DMS153 treated with DMSO at 0.1 percent for 48 hours (cell line): ENCODE measurements around the gene KDM4C.
"Not testable (repeated sequence)": the region's sequence is repeated elsewhere in the genome, so short reads cannot be mapped to it uniquely, and the experiment has no call there.

Experiments used
- DNase-seq: peaks from one replicate; lab custom pipeline; 2025; ENCODE audit not compliant: unreplicated experiment; lab: John Stamatoyannopoulos, UW

Gene KDM4C

DNA sequence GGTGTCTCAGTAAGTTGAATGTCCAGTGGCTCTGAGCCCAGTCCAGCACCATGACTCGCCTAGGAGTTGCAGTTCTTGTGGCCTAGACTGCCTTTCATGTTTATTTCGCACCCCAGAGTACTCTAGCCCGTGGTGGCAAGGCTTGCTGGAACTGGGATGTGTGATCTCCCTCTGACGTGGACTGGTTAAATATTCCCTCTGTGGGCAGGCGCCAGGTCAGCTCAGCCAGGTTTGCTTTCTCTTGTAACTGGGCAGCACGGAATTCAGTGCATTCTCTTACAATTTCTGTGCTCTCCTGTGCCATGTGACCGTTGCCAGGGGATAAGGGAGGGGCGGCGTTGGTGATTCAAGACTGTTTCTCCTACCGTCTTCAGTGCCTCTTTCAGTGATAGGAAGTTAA lies 270.8 kb downstream of the KDM4C start:
- DNase-seq: no peak

DNA sequence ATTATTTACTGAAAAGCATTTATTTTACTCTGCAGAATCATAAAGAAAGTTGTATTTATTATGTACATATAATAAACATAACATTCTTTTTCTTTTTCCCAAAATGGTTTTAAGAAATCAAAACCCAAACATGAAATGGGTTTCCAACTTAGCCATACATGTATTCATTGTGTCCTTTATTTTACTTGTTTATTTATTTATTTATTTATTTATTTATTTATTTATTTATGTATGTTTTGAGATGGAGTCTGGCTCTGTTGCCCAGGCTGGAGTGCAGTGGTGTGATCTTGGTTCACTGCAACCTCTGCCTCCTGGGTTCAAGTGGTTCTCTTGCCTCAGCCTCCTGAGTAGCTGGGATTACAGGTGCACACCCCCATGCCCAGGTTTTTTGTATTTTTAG lies 273.2 kb downstream of the KDM4C start:
- not testable (repeated sequence) for DNase-seq

DNA sequence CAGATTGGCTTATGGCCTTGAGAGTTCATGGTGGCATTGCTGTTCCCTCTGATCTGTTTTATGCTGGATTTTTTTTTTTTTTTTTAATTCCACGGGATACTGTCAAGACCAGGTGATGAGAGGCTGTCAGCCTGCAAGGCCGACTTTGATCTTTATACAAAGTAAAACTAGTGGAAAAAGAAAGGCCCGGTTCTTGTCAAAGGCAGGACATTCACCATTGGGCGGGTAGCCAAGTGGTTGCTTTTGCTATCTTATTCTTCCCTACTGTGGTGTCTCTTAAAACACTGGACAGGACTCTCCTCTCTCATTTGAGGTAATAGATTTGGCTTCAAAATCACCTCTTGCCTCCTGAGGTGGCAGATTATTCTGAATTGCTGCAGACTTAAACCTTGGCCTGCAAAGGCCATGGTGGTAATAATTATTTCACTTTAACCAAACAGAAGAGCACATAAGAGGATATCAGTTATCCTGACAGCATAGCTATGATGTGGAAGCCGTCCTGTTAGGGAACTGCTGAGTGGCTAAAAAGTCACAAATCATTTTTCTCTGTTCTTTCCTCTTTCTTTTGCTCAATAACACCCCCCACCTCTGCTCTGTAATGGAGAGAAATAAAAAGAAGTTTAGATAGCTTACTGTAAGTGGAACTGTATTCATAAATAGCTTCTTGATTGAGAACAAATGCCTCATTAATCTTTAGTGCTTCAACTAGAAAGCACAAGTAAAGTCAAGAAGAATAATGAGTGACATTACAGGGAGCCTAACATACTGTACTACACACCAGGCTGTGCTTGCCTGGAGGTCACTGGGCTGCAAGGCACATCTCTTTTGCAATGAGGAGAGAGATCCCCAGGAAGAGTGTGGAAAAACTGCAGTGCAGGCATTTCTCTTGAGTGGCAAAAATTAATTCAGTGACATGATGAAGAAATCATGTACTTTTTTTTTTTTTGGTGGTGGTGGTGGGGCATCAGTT lies 275.6 kb downstream of the KDM4C start:
- DNase-seq: no peak

DNA sequence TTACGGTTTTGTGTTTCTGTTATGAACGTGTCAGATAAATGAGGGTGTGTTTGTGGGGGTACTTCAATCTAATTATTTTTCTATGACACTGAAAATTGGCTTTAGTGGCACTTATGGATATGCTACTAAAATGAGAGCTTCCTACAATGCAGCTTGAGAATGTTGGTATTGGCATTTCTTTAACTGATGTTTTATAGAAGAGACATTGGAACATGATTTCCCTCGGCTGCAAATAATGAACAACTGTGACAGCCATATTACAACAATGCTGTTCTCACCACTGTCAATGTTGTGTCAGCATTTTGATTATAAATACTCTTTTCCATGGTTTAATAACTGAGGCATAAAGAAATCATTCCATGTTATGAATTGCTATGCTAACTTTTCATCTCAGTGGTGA lies 279.4 kb downstream of the KDM4C start:
- DNase-seq: no peak

DNA sequence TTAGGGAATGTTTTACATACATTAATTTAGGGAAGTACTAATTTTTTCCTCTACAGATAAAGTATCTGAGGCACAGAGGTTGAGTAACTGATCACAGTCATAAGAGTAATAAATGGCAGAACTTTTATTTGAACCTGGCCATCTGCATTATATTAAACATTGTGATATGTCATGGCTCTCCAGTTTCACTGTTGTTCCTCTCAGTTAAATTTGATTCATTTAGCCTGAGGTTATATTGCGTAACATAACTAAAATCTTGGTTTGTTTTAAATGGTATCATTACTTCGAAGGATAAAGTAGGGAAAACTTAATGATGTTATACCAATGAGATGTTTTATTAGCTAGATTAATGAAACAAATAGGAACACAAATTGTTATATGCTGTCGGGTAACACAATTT lies 284.4 kb downstream of the KDM4C start:
- DNase-seq: no peak

DNA sequence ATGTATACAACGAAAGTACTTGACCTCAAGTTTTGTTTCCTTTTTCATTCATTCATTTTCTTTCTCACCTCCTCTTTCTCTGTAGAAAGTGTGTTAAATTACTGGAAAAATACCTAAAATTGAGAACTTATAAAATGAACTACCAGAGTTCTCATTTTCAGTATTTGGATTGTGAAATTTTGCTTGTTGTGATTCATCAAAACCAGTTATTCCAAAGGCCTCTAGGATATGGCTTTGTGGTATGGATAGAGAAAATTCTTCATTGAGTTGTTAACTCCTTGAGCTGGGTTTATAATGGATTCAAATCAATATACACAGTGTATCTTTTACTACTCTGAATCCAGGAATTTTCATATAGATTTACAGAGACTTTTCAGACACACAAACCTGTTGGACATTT lies 287.6 kb downstream of the KDM4C start:
- DNase-seq: no peak

DNA sequence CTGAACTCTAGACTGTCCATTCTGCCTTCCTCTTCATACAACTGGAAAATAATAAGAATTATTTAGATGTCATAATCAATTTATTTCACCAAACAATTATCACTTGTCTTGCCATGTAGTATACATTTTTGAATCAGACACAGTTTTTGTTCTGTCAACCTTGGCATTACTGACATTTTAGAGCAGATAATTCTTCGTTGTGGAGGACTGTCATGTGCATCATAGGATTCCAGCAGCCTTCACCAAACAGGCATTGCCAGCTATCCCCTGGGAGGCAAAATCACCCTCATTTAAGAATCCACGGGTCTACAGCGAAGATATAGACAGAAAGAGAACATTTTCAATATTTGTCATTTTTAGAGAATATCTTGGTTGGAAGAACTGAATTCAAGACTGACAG lies 293.9 kb downstream of the KDM4C start:
- DNase-seq: no peak

DNA sequence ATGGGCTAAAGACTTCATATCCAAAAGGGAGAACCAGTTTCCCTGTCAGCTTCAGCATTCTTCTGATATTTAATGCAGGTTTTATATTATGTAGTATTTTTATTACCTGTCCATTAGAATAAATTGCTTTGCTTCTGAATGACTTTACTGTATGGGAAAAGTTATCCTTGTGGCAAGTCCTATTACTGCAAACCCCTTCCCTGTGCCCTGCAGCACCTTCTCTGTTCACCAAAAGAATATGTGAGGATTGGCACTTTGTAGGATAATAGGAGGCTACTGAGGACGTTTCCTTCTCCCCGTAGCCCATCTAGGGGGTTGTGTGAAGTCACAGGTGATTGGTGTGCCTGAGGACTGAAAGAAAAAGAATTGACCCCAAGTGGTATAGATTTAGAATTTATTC lies 296.1 kb downstream of the KDM4C start:
- DNase-seq: no peak

DNA sequence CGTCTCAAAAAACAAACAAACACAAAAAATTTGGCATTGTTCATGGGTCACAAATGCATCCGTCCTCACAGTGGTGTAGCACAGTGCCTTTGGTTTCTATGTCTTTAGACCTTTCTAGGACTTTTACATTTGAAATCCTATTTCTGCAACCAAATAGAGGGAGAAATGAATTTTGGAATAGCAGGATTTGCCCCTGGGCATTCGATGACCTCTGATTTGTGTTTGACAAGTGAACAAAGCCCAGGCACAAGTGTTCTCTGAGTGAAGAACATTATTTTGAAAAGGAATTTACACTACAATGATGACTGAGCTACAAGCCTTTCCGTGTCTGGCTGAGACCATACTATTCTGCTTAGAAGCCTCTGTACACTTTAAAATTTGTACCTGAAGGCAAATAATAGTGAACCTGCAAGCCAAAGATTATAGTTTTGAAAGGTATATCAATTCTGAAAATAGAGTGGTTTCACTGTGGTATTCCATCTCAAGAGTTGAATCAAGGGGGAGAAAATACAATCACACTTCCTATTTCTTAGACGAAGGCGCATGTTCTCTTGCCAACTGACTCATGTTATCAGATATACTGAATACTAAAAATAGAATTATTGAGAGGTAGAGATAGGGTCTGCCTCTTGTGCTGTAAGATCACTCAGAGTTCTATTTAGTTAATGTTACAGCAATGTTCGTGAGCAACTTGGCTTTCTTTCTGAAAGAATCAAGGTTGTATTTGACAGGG lies 297.6 kb downstream of the KDM4C start:
- no peak for DNase-seq

DNA sequence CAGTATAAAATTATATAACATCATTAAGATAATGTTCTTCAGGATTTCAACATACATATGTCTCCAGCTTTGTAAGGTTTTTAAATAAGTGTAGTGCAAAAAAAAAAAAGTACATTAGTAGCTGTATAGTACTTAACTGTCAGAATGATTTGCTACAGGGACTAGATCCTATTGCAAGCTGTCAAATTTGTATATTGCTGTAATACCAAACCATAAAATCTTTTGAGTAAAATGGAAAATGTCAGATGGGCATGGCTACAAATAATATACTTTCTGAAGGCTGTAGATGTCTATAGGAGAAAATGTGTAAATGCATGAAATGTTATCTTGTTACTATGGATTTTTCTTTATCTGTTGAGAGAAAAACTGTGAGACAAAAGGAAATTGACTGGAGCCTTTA lies 298.5 kb downstream of the KDM4C start:
- no peak for DNase-seq

DNA sequence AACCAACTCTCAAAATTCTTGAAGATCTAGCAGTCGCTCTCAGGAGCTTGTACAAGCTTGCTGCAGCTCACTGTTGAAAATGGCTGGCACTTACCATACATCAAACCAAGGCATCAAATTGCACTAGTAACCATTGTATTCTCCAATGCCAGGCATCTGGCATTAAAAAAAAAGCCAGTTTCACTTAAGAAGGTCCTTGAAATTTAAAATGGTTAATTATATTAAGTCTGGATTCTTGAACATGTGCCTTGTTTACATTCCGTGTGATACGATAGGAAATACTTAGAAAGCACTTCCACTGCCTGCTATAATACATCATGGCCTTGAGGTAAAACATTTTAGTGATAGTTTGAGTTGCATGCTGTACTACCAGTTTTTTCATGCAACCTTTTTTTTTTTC lies 300.7 kb downstream of the KDM4C start:
- DNase-seq: no peak

DNA sequence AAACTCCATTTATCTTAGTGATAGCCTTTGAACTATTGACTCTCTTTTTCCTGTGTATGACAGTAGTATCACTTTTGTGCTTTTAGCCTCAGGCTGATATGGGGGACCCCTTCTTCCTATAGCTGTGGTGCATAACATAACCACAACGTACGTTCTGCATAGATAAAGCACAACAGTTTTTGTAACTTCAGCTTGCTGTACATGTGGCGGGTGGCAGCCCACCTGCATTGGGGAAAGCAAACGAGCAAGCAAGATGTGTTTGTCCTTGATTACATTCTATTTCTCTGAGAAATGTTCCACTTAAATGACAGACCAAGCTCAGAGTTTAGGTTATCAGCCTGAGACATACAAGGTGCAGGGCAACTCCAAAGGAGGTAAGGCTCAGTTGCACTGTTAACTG lies 309.4 kb downstream of the KDM4C start:
- DNase-seq: no peak

DNA sequence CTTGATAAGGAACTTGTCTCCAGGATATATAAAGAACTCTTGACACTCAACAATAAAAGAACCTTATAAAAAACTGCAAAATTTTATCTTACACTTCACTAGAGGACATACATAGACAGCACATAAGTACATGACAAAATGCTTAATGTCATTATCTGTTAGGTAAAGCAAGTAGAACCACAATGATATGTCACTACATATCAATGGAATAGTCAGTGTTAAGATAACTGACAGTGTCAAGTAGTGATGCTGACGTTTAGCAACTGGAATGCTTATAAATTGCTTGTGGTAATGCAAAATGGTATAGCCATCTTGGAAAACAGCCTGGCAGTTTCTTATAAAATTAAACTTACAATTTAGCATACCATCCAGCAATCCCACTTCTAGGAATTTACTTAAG lies 314.1 kb downstream of the KDM4C start:
- no peak for DNase-seq

DNA sequence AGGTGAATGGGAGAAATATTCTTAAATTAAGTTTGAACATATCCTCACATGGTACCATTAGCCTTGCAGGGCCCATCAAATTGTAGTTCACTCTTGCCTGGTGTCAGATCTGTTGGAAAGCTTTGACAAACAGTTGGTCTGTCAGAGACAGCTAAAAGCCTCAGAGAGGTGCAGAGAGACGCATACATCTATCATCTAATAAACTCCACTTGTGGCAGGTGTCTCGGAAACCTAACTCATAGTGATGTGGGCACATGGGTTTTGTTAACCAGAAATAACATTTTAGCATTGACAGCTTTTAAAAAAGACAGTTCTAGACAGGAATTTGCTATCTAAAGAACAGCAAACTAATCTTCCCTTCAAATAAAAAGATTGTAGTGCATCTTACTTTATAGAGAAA lies 315.9 kb downstream of the KDM4C start:
- DNase-seq: no peak

DNA sequence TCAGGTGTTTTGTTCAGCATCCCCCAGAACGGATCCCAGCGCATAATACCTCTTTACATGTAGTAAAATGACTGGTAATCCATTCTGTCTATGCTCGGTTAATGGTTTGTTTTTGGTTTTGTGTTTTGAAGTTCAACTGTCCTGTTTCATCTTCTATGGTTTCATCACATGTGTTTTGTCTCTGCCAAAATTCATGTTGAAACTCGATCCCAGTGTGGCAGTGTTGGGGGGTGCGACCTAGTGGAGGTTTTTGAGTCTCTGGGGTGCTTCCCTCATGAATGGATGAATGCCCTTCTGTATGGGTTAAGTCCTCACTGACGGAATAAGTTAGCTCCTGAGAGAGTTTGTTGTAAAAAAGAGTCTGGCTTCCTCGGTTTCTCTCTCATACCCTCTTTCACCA lies 317.4 kb downstream of the KDM4C start:
- DNase-seq: no peak

DNA sequence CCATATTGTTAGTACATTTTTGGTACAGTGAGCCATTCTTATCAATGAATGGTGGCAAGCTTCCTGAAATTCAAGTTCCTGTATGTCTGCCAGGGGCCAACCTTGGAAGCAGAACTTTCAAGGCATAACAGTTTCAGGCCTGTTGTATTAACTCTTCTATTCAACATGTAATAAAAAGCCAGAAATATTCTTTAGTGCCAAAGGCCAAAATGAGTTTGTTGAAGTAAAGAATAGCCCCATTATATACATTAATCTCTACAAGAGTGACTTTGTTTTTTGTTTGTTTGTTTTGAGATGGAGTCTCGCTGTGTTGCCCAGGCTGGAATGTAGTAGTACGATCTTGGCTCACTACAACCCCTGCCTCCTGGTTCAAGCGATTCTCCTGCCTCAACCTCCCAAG lies 321.3 kb downstream of the KDM4C start:
- no peak for DNase-seq

DNA sequence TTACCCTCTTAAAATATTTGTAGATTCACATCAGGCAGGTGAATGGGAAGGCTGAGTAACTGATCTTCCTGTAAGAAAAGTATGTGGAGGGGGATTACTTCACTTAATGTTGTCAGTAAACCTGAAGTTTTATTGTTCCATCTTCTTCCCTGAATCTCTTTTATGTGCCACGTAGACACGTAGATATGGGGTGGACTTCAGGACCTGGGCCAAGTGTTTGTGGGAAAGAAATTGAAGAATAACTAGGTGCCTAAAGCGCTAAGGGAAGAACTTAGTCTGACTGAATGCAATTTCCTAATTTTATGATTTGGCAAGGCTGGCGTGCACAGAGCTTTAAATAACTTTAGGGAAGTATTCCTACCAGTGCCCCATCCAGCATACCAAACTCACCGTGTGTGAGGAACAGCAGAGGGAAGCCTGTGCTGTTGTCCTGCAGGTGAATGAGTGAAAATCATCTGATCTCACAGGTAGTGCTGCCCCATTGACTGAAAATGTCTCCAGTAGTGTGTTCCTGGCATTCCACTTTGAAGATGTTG lies 323.4 kb downstream of the KDM4C start:
- DNase-seq: no peak

DNA sequence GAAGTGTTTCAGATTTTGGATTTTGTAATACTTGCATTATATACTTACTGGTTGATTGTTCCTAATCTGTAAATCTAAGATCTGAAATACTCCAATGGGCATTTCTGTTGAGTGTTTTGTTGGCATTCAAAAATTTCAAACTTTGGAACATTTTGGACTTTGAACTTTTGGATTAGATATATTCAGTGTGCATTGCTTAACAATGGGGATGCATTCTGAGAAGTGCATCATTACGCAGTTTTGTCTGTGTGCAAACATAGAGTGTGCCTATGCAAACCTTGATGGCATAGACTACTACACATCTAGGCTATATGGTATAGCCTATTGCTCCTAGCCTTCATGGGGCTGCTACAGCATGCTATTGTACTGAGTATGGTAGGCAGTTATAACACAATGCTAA lies 325.4 kb downstream of the KDM4C start:
- DNase-seq: no peak

DNA sequence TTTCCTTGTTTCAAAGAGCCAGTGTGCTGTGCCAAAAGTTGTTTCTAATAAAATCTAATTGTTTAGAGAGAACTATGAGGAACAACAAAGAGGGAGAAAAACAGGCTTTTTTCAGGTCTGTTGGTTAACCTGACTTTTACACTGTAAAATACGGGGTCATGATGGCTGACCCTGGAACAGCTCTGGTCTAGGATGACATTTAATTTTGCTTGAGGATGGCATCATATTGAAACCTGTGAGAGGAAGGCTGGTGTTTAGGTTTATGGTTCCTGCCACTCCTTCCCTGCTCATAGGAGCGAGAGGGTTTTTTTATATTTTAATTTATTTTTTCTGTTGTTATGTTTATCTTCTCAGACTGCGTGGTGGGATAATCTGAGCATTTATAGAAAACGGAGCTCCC lies 327.6 kb downstream of the KDM4C start:
- DNase-seq: no peak

DNA sequence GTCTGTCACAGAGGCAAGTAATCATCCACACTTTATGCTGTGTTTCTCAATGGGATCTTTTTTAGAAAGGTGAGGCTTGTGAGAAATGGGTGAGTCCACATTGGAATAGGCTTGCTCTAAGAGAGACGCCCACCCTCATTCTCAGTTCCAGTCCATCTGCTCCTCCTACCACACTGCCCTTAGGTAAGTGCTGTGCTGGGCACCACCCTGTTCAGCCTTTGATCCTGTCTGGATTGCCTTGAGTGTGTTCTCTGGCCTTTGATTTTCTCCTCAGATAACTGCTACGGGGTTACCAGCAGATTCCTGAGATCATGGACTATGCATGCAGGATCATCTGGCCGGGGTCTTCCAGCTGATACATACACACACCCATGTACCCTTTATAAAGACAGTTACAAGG lies 328.6 kb downstream of the KDM4C start:
- no peak for DNase-seq

DNA sequence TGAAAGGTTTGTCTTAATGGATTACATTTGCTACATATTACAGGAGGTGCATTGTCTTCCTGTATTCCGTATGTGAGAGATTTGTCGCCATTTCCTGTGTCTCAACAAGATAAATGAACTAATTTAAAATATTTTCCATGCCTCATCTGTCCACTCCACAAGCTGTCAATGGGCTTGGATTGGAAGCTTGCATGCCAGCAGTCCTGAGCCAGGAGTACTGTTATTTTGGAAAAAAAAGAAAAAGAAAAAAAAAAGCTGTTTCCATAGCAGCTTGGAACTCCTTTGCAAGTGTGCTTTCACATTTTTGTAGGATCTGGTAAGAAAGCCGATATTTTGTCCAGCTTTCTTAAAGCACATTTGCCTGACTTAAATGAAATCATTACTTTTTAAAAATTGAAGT lies 330.8 kb downstream of the KDM4C start:
- no peak for DNase-seq
